ENCODE measurements around the gene RGS5. TPM values are rescaled to one million over a fixed set of nuclear protein-coding genes. Genes with fewer than 3 reads are reported as not detected.
A peak's percentile ranks its signal among the peaks of the same experiment; 100 is the strongest.
"Not testable (repeated sequence)": the region's sequence is repeated elsewhere in the genome, so short reads cannot be mapped to it uniquely, and the experiment has no call there.

RGS5 gene, protein sequence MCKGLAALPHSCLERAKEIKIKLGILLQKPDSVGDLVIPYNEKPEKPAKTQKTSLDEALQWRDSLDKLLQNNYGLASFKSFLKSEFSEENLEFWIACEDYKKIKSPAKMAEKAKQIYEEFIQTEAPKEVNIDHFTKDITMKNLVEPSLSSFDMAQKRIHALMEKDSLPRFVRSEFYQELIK
- 1 to 10 TPM in 2 of 6 donors, under 1 TPM in 2, not detected in 2; 0.48 to 1.4 (median 1.1) TPM for polyA plus RNA-seq (ENCODE audit: low read depth in 6 of 6)

GRCh38 chr1:163202833-163203451, at the start of gene RGS5:
Gene RGS5, minus strand, starts transcription at chr1:163202916. Its CDS starts 81 bp downstream, at chr1:163202835.
- no peak within 1 kb of the TSS for H3K4me3 Mint-ChIP-seq
- DNase-seq, result no peak
- no peaks in the 10 kb centered on the region for H3K4me1 Mint-ChIP-seq
- peaks cover 0 to 10% (median 5%) of the 10 kb centered on the region in 3 donors for H3K27me3 Mint-ChIP-seq
- H3K36me3 Mint-ChIP-seq, result no peaks in the 10 kb centered on the region
- no peak for ATAC-seq (ENCODE audit: low read depth in 2 of 2)
- H3K27ac Mint-ChIP-seq, result peak within 1 kb of the TSS in 2 of 6 donors; percentile 27 to 48
- no peaks in the 10 kb centered on the region for H3K9me3 Mint-ChIP-seq

DNA sequence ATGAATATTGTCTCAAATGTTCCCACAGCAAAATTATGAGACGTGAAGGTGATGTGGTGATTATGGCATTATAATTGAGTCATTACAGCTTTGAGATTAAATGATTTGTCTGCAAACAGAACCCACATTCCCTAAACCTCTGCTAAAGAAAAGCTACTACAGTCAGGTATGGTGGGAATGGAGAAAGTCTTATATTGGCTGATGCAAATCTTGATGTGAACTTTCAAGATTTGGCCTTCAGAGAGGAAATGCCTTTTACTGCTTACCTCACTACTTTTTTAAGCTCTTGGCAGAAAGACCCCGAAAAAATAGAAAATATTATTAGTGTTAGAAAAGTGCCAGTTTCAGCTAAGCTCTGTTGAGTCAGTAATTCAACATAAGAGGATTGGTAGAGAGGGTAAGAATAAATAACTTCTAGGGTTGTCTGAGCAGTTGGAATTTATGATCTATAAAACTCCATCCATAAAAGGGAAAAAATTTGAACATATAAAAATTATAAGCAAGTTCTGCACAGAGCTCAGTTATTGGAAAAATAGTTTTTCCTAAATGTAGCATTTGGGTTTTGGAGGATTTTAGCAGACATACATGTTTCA, 47.8 kb upstream of the RGS5 start:
- DNase-seq (no peak), ATAC-seq (ENCODE audit: low read depth in 2 of 2) (no peak)
- Mint-ChIP-seq H3K4me3 (no peak overlapping the region), H3K27me3 (no peaks in the 10 kb centered on the region), H3K4me1 (no peaks in the 10 kb centered on the region), H3K27ac (no peak overlapping the region), H3K36me3 (no peaks in the 10 kb centered on the region), H3K9me3 (peaks cover 0 to 2% (median 0%) of the 10 kb centered on the region in 7 donors)

DNA sequence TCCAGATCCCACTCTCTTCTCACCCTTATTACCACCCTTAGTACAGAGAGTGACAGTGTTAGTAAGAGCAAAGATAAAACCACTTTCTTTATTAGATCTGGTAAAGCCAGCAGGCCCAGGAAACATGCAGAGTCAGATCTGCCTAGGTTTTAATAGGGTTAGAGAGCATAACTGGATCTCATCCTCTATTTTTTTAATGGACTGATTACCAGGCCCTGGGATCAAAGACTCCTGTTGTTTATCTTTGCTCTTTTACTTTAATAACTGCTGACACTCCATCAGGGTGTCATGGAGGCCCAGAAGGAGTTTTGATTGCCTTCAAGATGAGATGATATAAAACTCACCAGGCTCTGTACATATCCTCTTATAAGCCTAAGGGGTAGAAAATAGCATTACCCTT, 45.3 kb upstream of the RGS5 start:
- H3K27ac Mint-ChIP-seq, result peak overlapping the region in 1 of 6 donors; percentile 36
- H3K36me3 Mint-ChIP-seq, result no peaks in the 10 kb centered on the region
- H3K9me3 Mint-ChIP-seq, result peaks cover 0 to 2% (median 0%) of the 10 kb centered on the region in 7 donors
- DNase-seq, result no peak
- H3K4me3 Mint-ChIP-seq, result no peak overlapping the region
- no peaks in the 10 kb centered on the region for H3K4me1 Mint-ChIP-seq
- no peaks in the 10 kb centered on the region for H3K27me3 Mint-ChIP-seq
- ATAC-seq (ENCODE audit: low read depth in 2 of 2), result no peak

DNA sequence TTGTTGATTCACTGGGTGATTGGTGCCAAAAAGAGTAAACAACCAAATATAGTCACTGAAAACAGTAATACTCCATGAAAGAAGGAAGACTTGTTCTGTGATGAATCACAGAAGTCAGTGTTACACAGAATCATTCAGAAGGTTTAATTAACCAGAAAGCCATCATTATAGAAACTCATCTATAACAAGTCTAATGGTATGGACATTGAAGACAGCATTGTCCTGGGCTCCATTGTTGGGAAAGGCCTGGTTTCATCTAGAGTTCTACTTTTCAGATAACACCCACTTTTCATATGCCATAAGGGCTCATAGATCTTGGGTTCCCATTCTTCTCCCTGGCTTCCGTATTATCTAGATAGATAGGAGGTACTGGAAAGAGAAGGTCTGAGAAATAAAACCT, 41.9 kb upstream of the RGS5 start:
- not testable (repeated sequence) for H3K27me3 Mint-ChIP-seq; H3K9me3 Mint-ChIP-seq; H3K4me1 Mint-ChIP-seq; H3K4me3 Mint-ChIP-seq; H3K27ac Mint-ChIP-seq; ATAC-seq (ENCODE audit: low read depth in 2 of 2); H3K36me3 Mint-ChIP-seq; DNase-seq

- Mint-ChIP-seq H3K27me3 (no peaks in the 10 kb centered on the region), H3K27ac (no peak overlapping the region), H3K36me3 (no peaks in the 10 kb centered on the region), H3K4me1 (no peaks in the 10 kb centered on the region), H3K4me3 (no peak overlapping the region), H3K9me3 (peaks cover 0 to 4% (median 0%) of the 10 kb centered on the region in 7 donors)
- ATAC-seq (ENCODE audit: low read depth in 2 of 2) (no peak), DNase-seq (no peak)
Observed at GRCh38 chr1:163241746-163242145, 39.0 kb upstream of the RGS5 start.

DNA sequence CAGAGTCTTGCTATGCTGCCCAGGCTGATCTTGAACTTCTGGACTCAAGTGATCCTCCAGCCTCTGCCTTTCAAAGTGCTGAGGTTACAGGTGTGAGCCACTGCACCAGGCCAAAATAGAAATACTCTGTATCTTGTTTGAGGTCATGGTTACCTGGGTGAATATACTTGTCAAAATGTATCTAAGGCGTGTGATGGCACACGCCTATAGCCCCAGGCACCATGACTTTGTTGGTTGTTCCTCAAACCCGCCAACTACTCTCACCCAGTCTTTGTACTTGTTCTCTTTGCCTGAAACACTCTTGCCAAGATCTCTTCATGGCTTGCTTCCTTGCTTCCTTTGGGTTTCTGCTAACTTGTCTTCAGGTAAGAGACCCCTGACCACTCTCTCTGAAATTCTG, 38.0 kb upstream of the RGS5 start:
- ATAC-seq (ENCODE audit: low read depth in 2 of 2) (no peak), DNase-seq (no peak)
- peaks cover 0 to 2% (median 0%) of the 10 kb centered on the region in 7 donors for H3K9me3 Mint-ChIP-seq
- H3K4me3 Mint-ChIP-seq, result no peak overlapping the region
- no peaks in the 10 kb centered on the region for H3K27me3 Mint-ChIP-seq
- H3K27ac Mint-ChIP-seq, result no peak overlapping the region
- no peaks in the 10 kb centered on the region for H3K36me3 Mint-ChIP-seq
- H3K4me1 Mint-ChIP-seq, result no peaks in the 10 kb centered on the region

DNA sequence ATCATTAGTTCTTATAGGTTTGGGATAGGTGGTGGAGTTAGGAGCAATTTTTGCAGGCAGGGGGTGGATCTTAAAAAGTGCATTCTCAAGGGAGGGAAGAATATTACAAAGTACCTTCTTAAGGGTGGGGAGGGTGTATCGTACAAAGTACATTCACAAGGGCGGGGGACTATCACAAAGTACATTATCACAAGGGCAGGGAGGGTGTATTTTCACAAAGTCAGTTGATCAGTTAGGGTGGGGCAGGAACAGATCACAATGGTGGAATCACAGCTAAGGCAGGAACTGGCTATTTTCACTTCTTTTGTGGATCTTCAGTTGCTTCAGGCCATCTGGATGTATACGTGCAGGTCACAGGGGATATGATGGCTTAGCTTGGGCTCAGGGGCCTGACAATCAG, 30.9 kb upstream of the RGS5 start:
- H3K36me3 Mint-ChIP-seq; H3K27ac Mint-ChIP-seq; H3K27me3 Mint-ChIP-seq; H3K4me3 Mint-ChIP-seq; DNase-seq; H3K4me1 Mint-ChIP-seq; ATAC-seq (ENCODE audit: low read depth in 2 of 2); H3K9me3 Mint-ChIP-seq: not testable (repeated sequence)

- H3K4me3 Mint-ChIP-seq, result no peak overlapping the region
- DNase-seq (no peak), ATAC-seq (ENCODE audit: low read depth in 2 of 2) (no peak)
- no peak overlapping the region for H3K27ac Mint-ChIP-seq
- H3K27me3 Mint-ChIP-seq, result peaks cover 0 to 10% (median 0%) of the 10 kb centered on the region in 3 donors
- H3K4me1 Mint-ChIP-seq, result no peaks in the 10 kb centered on the region
- peaks cover 3 to 4% of the 10 kb centered on the region in 2 donors for H3K36me3 Mint-ChIP-seq
- peaks cover 0 to 15% (median 7%) of the 10 kb centered on the region in 7 donors for H3K9me3 Mint-ChIP-seq
Observed at GRCh38 chr1:163231385-163231784, 28.7 kb upstream of the RGS5 start.

GRCh38 chr1:163230827-163231226, 28.1 kb upstream of the RGS5 start:
- no peak overlapping the region for H3K27ac Mint-ChIP-seq
- no peak overlapping the region for H3K4me3 Mint-ChIP-seq
- H3K27me3 Mint-ChIP-seq, result peaks cover 0 to 10% (median 0%) of the 10 kb centered on the region in 3 donors
- peaks cover 0 to 15% (median 7%) of the 10 kb centered on the region in 7 donors for H3K9me3 Mint-ChIP-seq
- H3K36me3 Mint-ChIP-seq, result peaks cover 3 to 4% of the 10 kb centered on the region in 2 donors
- ATAC-seq (ENCODE audit: low read depth in 2 of 2) (no peak), DNase-seq (no peak)
- no peaks in the 10 kb centered on the region for H3K4me1 Mint-ChIP-seq

- not testable (repeated sequence) for ATAC-seq (ENCODE audit: low read depth in 2 of 2); H3K27me3 Mint-ChIP-seq; H3K4me1 Mint-ChIP-seq; H3K27ac Mint-ChIP-seq; H3K36me3 Mint-ChIP-seq; DNase-seq; H3K4me3 Mint-ChIP-seq
- H3K9me3 Mint-ChIP-seq, result peaks cover 0 to 15% (median 8%) of the 10 kb centered on the region in 7 donors
Observed at GRCh38 chr1:163228271-163228670, 25.6 kb upstream of the RGS5 start.

- Mint-ChIP-seq H3K36me3 (peaks cover 3 to 4% of the 10 kb centered on the region in 2 donors), H3K27ac (no peak overlapping the region), H3K27me3 (peaks cover 0 to 10% (median 0%) of the 10 kb centered on the region in 3 donors), H3K9me3 (peaks cover 0 to 15% (median 8%) of the 10 kb centered on the region in 7 donors), H3K4me1 (no peaks in the 10 kb centered on the region), H3K4me3 (no peak overlapping the region)
- ATAC-seq (ENCODE audit: low read depth in 2 of 2) (no peak), DNase-seq (no peak)
Observed at GRCh38 chr1:163227126-163227525, 24.4 kb upstream of the RGS5 start.

DNA sequence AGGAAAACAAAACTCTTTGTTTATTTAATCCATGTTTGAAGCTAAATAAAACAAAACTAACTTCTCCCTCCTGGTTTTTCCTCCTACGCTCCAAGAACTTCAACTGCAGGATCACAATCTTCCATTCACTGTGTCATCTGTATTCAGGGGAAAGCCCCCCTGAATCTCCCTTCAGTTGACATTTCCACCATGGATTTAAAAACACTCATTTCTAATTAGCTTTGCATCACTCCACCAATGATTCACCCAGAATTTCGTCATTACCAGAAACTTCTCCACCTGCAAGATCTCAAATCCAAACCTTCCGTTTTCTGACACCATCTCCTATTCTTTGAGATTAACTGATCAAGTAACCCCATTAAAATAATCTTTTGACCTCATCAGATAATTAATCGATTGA, 10.9 kb upstream of the RGS5 start:
- ATAC-seq (ENCODE audit: low read depth in 2 of 2), result no peak
- Mint-ChIP-seq H3K9me3 (no peaks in the 10 kb centered on the region), H3K36me3 (no peaks in the 10 kb centered on the region), H3K27ac (no peak overlapping the region), H3K27me3 (peaks cover 13 to 24% (median 18%) of the 10 kb centered on the region in 3 donors), H3K4me1 (no peaks in the 10 kb centered on the region), H3K4me3 (no peak overlapping the region)
- no peak for DNase-seq

GRCh38 chr1:163211667-163212066, 9.0 kb upstream of the RGS5 start:
- ATAC-seq (ENCODE audit: low read depth in 2 of 2), result no peak
- Mint-ChIP-seq H3K27ac (no peak overlapping the region), H3K27me3 (peaks cover 13 to 24% (median 18%) of the 10 kb centered on the region in 3 donors), H3K4me1 (no peaks in the 10 kb centered on the region), H3K36me3 (no peaks in the 10 kb centered on the region), H3K9me3 (no peaks in the 10 kb centered on the region), H3K4me3 (no peak overlapping the region)
- DNase-seq, result no peak

GRCh38 chr1:163205513-163205912, 2.8 kb upstream of the RGS5 start:
- ATAC-seq (ENCODE audit: low read depth in 2 of 2), result no peak
- Mint-ChIP-seq H3K4me3 (no peak overlapping the region), H3K36me3 (no peaks in the 10 kb centered on the region), H3K27ac (no peak overlapping the region), H3K4me1 (no peaks in the 10 kb centered on the region), H3K9me3 (no peaks in the 10 kb centered on the region), H3K27me3 (peaks cover 0 to 10% (median 5%) of the 10 kb centered on the region in 3 donors)
- DNase-seq, result no peak
